Raji (cell line): ENCODE measurements around the gene YAP1.

Experiments
- POLR2A ChIP-seq: IDR thresholded peaks from 2 replicates; pipeline ENCODE4 v1.6.1; 2011; ENCODE audit warnings: low read depth, low read length, control low read depth; ENCODE audit not compliant: insufficient read depth

The YAP1 gene

DNA sequence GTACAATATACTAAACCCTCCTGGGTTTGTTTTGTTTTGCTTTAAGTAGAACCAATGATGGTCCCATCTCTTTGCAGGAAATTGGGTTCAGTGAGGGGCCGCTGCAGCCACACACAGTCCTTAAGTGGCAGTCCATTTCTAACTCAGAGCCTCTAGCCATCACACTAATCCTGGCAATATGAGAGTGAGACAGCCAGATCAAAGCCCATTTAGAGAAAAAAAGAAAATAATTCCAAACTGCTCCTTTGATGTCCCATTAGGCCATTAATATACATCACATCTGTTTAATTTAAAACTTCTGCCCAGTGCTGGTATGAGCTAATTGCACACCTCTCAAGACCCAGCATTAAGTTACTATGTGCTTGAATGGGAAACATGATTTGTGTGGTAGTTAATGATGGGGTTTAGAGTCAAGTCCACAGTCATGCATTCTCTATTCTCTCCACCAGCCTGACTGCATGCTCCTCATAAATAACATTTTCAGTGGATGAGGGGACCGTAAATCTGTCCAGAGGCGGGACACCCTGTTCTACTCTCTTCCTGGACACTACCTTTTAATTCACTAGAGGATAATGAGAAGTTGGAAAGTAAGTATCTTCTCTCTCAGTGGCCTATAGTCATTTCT is 153.2 kb downstream of the YAP1 start:
- no peak for TF ChIP-seq POLR2A

DNA sequence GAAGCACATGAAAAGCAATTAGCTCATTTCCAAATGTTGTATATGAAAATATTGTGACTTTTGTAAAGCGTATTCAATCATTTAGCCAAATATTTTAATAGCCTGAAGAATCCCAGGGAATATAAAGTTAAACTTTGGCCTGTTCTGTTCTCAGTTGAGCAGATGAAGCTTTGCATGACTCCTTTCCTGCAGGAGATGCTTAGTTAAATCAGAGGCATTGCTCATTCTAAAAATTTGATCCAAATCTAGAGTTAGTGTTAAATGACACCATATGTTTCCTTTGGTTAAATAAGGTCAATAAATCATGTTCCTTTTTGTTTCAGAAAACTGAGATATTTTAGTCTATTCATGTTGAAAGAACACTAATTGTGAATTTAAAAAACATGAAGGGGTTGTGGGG is 155.9 kb downstream of the YAP1 start:
- TF ChIP-seq POLR2A, result no peak

- TF ChIP-seq POLR2A, result no peak
These were observed 157.4 kb downstream of the YAP1 start for GRCh38 chr11:102267609-102268008.

DNA sequence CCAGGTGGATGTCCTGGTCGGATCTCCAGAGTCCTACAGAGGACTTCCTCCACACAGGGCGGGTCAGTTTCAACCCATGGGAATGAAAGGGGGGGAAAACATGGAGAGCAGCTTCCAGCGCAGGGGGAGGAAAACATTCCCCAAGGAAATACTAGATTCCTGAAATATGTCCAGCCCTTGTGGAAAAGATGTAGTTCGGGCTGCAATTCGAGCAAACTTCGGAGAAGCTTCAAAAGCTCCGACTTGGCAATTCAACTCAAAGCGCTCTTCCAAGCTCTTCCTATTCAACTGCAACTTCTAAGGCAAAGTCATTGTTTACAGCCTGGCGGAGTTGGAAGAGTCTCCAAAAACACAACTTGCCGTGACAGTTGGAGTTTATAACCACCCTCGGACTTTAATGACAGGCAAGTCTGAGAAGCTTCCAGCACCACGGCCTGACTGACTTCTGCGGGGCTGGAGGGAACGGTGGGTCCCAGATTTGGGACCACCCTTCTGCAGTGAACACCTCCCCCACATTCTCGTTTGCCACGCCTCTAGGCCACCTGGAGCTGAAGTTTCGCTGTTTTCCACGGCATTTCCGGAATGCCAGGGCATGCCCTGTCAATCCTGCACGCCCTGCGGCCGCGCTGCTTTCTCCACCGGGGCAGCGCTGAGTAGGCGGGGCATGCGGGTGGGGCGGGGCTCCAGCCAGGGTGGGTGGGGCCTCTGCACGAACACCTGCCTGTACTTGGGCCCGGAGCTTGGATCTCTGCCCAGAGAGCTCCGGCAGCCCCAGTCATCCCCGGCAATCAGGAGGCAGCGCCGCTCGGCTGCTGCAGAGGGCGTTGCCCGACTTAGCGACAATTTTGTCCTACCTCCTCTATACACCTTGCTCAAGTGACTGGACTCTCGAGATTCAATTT is 158.1 kb downstream of the YAP1 start:
- TF ChIP-seq POLR2A, result no peak

GRCh38 chr11:102268985-102269470 is 158.8 kb downstream of the YAP1 start:
- no peak for TF ChIP-seq POLR2A

DNA sequence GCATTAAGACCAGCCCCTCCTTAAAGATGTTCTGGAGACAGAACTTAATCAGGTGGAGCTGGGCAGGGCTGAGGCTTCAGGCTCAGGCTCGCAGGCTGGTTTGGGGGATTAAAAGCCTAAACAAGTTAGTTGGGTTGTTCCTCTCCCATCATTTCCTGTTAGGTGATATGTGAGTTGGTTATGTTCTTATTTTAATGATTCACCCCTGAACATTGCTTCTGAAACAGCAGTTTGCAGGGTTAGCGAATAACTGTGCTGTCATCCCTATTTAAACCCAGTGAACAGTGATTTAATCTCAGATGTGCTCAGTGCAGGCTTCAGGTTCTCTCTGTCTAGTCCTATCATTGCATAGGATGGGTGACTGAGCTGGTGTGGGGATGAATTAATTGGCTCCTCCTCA is 159.7 kb downstream of the YAP1 start:
- no peak for TF ChIP-seq POLR2A

GRCh38 chr11:102272047-102272824 is 162.0 kb downstream of the YAP1 start:
- no peak for TF ChIP-seq POLR2A

DNA sequence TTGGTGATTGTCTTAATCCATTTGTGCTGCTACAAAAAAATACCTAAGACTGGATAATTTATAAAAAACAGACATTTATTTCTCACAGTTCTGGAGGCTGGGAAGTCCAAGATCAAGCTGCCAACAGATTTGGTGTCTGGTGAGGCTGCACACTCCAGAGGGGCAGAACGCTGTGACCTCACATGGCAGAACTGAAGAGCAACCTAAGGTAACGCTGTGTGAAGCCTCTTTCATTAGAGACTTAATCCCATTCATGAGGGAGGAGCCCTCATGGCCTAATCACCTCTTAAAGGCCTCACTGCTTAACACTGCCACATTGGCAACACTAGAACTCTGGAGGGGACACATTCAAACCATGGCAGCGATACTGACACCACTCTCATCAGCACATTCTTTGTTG is 164.4 kb downstream of the YAP1 start:
- TF ChIP-seq POLR2A, result no peak

- TF ChIP-seq POLR2A, result no peak
These were observed 166.1 kb downstream of the YAP1 start for GRCh38 chr11:102276362-102276761.

GRCh38 chr11:102276783-102277182 is 166.5 kb downstream of the YAP1 start:
- no peak for TF ChIP-seq POLR2A

DNA sequence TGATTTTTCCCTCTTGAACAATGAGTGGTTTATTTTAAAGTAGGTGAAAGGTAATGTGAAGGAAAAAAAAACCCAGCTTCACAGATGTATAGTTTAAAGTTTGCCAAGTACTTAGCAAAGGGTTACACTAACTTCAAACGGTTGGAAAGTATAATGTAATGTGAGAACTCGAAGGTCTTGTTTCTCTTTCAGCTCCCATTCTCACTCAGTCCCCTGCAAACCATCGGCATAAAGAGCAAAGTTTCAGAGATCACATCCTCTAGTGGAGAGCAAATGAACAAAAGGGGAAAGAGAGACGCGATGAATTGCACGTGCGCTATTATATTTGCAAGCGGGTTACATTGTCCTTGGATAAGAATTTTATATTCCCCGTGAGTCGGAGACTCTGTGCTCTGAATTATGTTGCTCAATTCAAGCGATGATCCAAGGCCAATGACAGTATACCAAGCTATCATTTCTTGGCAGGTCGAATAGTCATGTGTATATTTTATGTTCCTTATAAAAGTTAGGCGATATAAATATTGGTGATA is 169.5 kb downstream of the YAP1 start:
- TF ChIP-seq POLR2A, result no peak

DNA sequence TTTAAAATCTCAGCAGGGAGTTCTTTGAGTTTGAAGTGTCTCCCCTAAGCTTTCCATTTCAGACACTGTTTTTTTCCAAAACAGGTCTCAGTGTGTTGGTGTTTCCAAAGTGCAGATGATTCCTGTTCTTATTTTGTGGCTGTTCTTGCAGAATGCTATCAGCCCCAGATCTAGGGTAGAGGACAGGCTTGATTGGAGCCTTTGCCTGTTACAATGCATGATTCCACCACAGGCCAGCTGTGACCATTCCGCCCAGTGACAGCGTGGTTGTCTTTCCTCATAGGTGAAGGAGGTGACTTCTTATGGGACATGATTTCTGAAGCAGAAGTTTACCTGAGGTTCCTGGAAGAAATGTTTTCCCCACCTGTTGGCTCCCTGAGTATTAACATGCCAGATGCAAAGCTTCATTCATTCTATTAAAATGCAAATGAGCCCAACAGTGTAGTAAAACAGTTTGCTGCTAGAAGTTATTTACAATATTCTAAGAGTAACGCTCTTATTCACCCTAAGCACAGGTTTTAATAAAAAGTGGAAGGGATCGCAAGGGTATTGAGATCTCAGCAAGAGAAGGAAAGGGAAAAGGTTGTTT is 170.1 kb downstream of the YAP1 start:
- TF ChIP-seq POLR2A, result no peak
